Gastrocnemius medialis (tissue), 4 donors: ENCODE data around the gene NUDT17. TPM values are rescaled to one million over a fixed set of nuclear protein-coding genes. Genes with fewer than 3 reads are reported as not detected.

Experiments
- ATAC-seq, 2 donors: fragments of 150-250 bp; one replicate each; pipeline ENCODE4 v1.9.1; 2016
- DNase-seq, 2 donors: peaks; one replicate each; pipeline ENCODE4 v3.0.0-alpha.2; 2019
- H3K27ac ChIP-seq, 4 donors: fragments of 200-600 bp; sonication (generic); 1 replicate in 1 of 4; 2 replicates in 3 of 4; pipeline ENCODE4 v1.5.1; 2016 to 2018; ENCODE audit warnings: mild to moderate bottlenecking in 2 of 4, moderate library complexity in 1 of 4
- H3K27me3 ChIP-seq, 3 donors: fragments of 200-600 bp; sonication (generic) in 2 of 3; 1 replicate in 1 of 3; 2 replicates in 2 of 3; pipeline versions ENCODE4 v1.5.1 to v1.6.0; 2016 to 2019; ENCODE audit warnings: mild to moderate bottlenecking in 1 of 3, moderate library complexity in 1 of 3
- H3K36me3 ChIP-seq, 2 donors: fragments of 200-600 bp; sonication (generic) in 1 of 2; one replicate each; pipeline ENCODE4 v1.5.1; 2017 to 2018
- H3K4me1 ChIP-seq, 2 donors: fragments of 200-600 bp; sonication (generic) in 1 of 2; one replicate each; pipeline ENCODE4 v1.5.1; 2016 to 2017; ENCODE audit warnings: mild to moderate bottlenecking in 2 of 2
- H3K4me3 ChIP-seq, 4 donors: fragments of 200-600 bp; sonication (generic) in 3 of 4; 1 replicate in 1 of 4; 2 replicates in 3 of 4; pipeline ENCODE4 v1.5.1; 2016 to 2019; ENCODE audit warnings: mild to moderate bottlenecking in 2 of 4
- H3K9me3 ChIP-seq, 3 donors: fragments of 200-600 bp; sonication (generic) in 2 of 3; 1 replicate in 1 of 3; 2 replicates in 2 of 3; pipeline ENCODE4 v1.5.1; 2016 to 2019
- CTCF ChIP-seq, 5 experiments: fragments of 450-650 bp in 3 of 5; fragments of 200-600 bp in 2 of 5; sonication (generic) in 2 of 5; IDR thresholded peaks in 4 of 5; conservative IDR thresholded peaks in 1 of 5; 1 replicate in 4 of 5; 2 replicates in 1 of 5; pipeline ENCODE4 v1.5.1; 2016 to 2019; ENCODE audit warnings: antibody characterized with exemption in 5 of 5, mild to moderate bottlenecking in 3 of 5, moderate library complexity in 3 of 5
- POLR2A ChIP-seq, 2 donors: fragments of 450-650 bp; IDR thresholded peaks; one replicate each; pipeline ENCODE4 v1.6.1; 2017; ENCODE audit warnings: antibody characterized with exemption in 2 of 2, mild to moderate bottlenecking in 2 of 2, moderate library complexity in 2 of 2
- in situ Hi-C, 4 donors: fragments of 200-750 bp; cut with MboI; loops; one replicate each; pipeline versions ENCODE4 v1.15.0 to v1.8.0; 2017; ENCODE audit warnings: low sequenced_read_pairs in 4 of 4
- intact Hi-C: fragments of 100-400 bp; cut with DNase I; formaldehyde crosslinking; loops from one replicate; pipeline ENCODE4 v1.15.1; 2023; ENCODE audit warnings: low total_unique reads
- microRNA-seq, 2 donors: library from miRNA; unstranded; fragments of <30 nt; microRNA quantifications; one replicate each; pipeline ENCODE4, GENCODE V29; 2016; ENCODE audit warnings: borderline replicate concordance in 2 of 2
- total RNA-seq, 4 donors: library from RNA; depleted of rRNA; stranded (reverse); fragments of >200 nt; gene quantifications; one replicate each; pipeline versions ENCODE4 v1.1.0 to v1.2.3, GENCODE V29; 2016

NUDT17 gene
- total RNA-seq, 4 donors from 2014 or later = 0.46 to 2.2 (median 0.51) TPM; not detected in 1

GRCh38 chr1:145893306-145894055 is 48.1 kb downstream of the NUDT17 start:
- H3K36me3 ChIP-seq = peaks cover 0 to 20% of the 10 kb centered on the region in 2 donors
- no peak for ATAC-seq
- in situ Hi-C loops (loop anchor here in 2 of 4 donors (5.0 to 10.0 kb wide), 3 partner anchors 61 to 121 kb away; partner anchors contain the start of gene LIX1L (in 1 of the 2)), intact Hi-C loops (loop anchor here (2.0 kb wide), 2 partner anchors 71 to 113 kb away; partner anchors contain the start of genes ANKRD34A and POLR3GL)
- H3K4me3 ChIP-seq = no peak overlapping the region
- H3K4me1 ChIP-seq = peaks cover 36 to 37% of the 10 kb centered on the region in 2 donors
- no peak for DNase-seq
- no peak for TF ChIP-seq POLR2A (IDR thresholded peaks at IDR 0.05)
- no peak for TF ChIP-seq CTCF (IDR thresholded peaks at IDR 0.05 in 4 of 5, conservative IDR thresholded peaks at IDR 0.05 in 1 of 5)
- H3K27ac ChIP-seq = peak overlapping the region; percentile 88 to 98 (median 91)
- no peaks in the 10 kb centered on the region for H3K27me3 ChIP-seq
- H3K9me3 ChIP-seq = no peaks in the 10 kb centered on the region

- no peak for DNase-seq
- in situ Hi-C loops (loop anchor here in 1 of 4 donors (10.0 kb wide), 2 partner anchors 59 to 119 kb away; partner anchors contain the start of gene LIX1L), intact Hi-C loops (no loop called here)
- TF ChIP-seq POLR2A (IDR thresholded peaks at IDR 0.05) = no peak
- H3K27ac ChIP-seq = no peak overlapping the region
- H3K4me3 ChIP-seq = no peak overlapping the region
- no peaks in the 10 kb centered on the region for H3K27me3 ChIP-seq
- peaks cover 25 to 27% of the 10 kb centered on the region in 2 donors for H3K4me1 ChIP-seq
- ATAC-seq = no peak
- peaks cover 0 to 21% of the 10 kb centered on the region in 2 donors for H3K36me3 ChIP-seq
- H3K9me3 ChIP-seq = no peaks in the 10 kb centered on the region
These were observed 50.0 kb downstream of the NUDT17 start for GRCh38 chr1:145895471-145895870.

- no peak overlapping the region for H3K4me3 ChIP-seq
- no peak overlapping the region for H3K27ac ChIP-seq
- peaks cover 2 to 5% of the 10 kb centered on the region in 2 donors for H3K4me1 ChIP-seq
- H3K36me3 ChIP-seq = peaks cover 0 to 24% of the 10 kb centered on the region in 2 donors
- in situ Hi-C loops (loop anchor here in 1 of 4 donors (10.0 kb wide), 2 partner anchors 57 to 117 kb away; partner anchors contain the start of gene LIX1L), intact Hi-C loops (no loop called here)
- no peaks in the 10 kb centered on the region for H3K9me3 ChIP-seq
- DNase-seq (no peak), ATAC-seq (no peak)
- TF ChIP-seq POLR2A (IDR thresholded peaks at IDR 0.05) (no peak), CTCF (IDR thresholded peaks at IDR 0.05 in 4 of 5, conservative IDR thresholded peaks at IDR 0.05 in 1 of 5) (no peak)
- no peaks in the 10 kb centered on the region for H3K27me3 ChIP-seq
These were observed 52.5 kb downstream of the NUDT17 start for GRCh38 chr1:145897969-145898368.

Small RNA genes lying within 50 kb of the gene (microRNA-seq; reads per million reads assigned to microRNA genes)
- 0 reads per million in 2 donors for gene MIR6736

Other genes starting within 250 kb of the NUDT17 start
- 10 to 100 TPM in 3 of 4 donors, 1 to 10 TPM in 1; 9.0 to 27.0 (median 19.4) TPM for gene GPR89A, start 237.6 kb upstream of the NUDT17 start, total RNA-seq
- gene PDZK1, start 138.3 kb upstream of the NUDT17 start, total RNA-seq = under 1 TPM in 1 of 4 donors, not detected in 3; 0.44 TPM
- not detected for gene CD160, start 126.1 kb upstream of the NUDT17 start, total RNA-seq
- 10 to 100 TPM; 16.1 to 65.4 (median 37.3) TPM for gene RNF115, start 21.5 kb upstream of the NUDT17 start, total RNA-seq
- 10 to 100 TPM; 23.0 to 27.8 (median 26.4) TPM for gene POLR3C, start 21.4 kb upstream of the NUDT17 start, total RNA-seq
- gene PIAS3, start 13.5 kb downstream of the NUDT17 start, total RNA-seq = 10 to 100 TPM; 26.2 to 40.0 (median 35.7) TPM
- gene ANKRD35, start 40.2 kb downstream of the NUDT17 start, total RNA-seq = 10 to 100 TPM in 2 of 4 donors, 1 to 10 TPM in 2; 8.0 to 19.5 (median 10.7) TPM
- gene ITGA10, start 64.4 kb downstream of the NUDT17 start, total RNA-seq = 10 to 100 TPM in 3 of 4 donors, 1 to 10 TPM in 1; 6.4 to 20.0 (median 14.7) TPM
- gene PEX11B, start 73.1 kb downstream of the NUDT17 start, total RNA-seq = 10 to 100 TPM; 23.2 to 46.0 (median 31.7) TPM
- gene RBM8A, start 81.9 kb downstream of the NUDT17 start, total RNA-seq = 100 to 1,000 TPM; 199 to 589 (median 381) TPM
- gene LIX1L, start 112.4 kb downstream of the NUDT17 start, total RNA-seq = 100 to 1,000 TPM in 1 of 4 donors, 10 to 100 TPM in 3; 37.1 to 108 (median 75.4) TPM
- 10 to 100 TPM in 1 of 4 donors, 1 to 10 TPM in 3; 3.3 to 19.0 (median 6.7) TPM for gene ANKRD34A, start 118.9 kb downstream of the NUDT17 start, total RNA-seq
- 10 to 100 TPM; 43.5 to 78.8 (median 59.4) TPM for gene POLR3GL, start 119.1 kb downstream of the NUDT17 start, total RNA-seq
- 1,000 to 10,000 TPM; 1,815 to 2,839 (median 2,202) TPM for gene TXNIP, start 150.9 kb downstream of the NUDT17 start, total RNA-seq
- gene HJV, start 176.1 kb downstream of the NUDT17 start, total RNA-seq = 100 to 1,000 TPM; 274 to 585 (median 420) TPM